Stimulated activated CD4-positive, alpha-beta T cell treated with anti-CD3 and anti-CD28 coated beads, TNF-alpha, amount 100 ng/mL, for 1 hour (primary cell): ENCODE measurements around the gene MYCT1.

ENCODE experiments used
- DNase-seq, 3 donors: peaks; one replicate each; pipeline ENCODE4 v3.0.0-alpha.2; 2020; ENCODE audit warnings: low read depth in 3 of 3, low spot score in 1 of 3

Gene MYCT1

GRCh38 chr6:152721956-152722355 lies 24.3 kb downstream of the MYCT1 start:
- no peak for DNase-seq

- no peak for DNase-seq
Measured at GRCh38 chr6:152723398-152723797, 25.7 kb downstream of the MYCT1 start.

GRCh38 chr6:152726313-152726712 lies 28.6 kb downstream of the MYCT1 start:
- DNase-seq = no peak

DNA sequence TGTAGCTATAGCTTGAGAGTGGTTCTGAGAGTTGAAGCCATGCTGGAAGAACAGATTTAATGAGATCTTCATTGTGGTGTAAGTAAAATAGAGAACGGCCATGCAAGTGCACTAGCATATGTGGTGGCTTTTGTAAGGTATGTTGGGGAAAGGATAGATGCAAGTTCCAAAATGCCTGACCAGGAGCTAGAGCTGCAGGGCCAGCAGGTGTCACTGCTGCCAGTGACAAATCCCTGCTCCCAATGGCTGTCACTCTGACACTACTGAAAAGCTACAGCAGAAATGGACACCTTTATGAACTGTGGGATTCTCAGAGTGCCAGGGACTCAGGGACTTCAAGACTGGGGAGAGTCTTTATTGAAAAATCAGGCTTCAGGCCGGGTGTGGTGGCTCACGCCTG lies 29.8 kb downstream of the MYCT1 start:
- no peak for DNase-seq

- DNase-seq = no peak
Measured at GRCh38 chr6:152734630-152735029, 36.9 kb downstream of the MYCT1 start.

DNA sequence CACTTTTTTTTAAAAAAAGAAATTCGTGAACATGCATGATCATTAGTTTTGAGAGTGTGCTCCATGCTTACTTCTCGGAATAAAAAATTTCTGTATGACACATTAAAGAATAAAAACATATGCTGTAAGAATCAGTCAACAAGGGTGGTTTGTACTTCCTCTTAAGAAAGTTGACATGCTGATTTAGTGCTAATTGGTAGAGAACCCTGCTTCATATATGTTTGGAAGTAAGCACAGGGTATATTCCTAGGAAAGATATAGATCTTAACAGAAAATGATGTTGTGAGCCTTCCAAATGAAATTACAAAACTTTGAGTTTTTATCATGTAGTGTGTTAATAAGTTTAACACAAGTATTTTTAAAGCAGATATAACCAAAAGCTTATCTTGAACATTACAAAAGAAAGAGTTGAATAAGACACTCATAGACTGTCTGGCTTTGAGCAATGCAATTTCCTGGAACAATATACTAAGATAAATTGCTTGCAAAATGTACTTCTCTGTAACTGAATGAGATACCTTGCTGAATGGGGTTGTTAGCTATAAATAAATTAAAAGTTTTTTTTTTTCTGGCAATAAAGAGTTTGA lies 39.1 kb downstream of the MYCT1 start:
- DNase-seq = no peak

DNA sequence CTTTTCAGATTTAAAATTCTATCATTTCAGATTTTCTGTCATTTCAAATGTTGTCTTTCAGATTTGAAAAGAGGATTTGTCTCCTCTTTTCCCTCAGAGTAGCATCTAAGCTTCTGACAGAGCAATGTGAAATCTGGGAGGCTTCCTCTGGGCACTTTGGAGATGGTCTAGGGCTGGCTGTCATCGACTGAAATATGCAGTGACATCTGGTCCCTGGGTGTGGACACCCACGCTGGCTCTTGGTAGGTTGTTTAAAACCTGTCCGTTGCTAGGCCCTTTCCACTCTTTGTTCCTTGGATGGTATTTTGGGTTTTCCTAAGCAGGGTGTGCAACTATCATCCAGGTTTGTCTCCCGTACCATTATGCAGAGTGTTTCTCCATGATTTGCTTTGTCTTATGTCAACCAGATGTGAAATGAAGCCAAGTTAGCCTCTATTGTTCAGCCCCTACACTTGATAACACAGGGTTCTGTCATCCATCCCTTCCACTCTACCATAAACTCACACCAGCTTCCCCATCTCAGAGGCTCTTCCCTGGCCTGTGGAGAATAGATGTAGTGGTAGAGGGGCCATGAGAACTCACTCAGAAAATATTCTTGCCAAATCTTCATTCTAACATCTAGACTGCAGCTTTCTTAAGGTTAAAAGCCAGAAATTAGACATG lies 47.9 kb downstream of the MYCT1 start:
- no peak for DNase-seq

DNA sequence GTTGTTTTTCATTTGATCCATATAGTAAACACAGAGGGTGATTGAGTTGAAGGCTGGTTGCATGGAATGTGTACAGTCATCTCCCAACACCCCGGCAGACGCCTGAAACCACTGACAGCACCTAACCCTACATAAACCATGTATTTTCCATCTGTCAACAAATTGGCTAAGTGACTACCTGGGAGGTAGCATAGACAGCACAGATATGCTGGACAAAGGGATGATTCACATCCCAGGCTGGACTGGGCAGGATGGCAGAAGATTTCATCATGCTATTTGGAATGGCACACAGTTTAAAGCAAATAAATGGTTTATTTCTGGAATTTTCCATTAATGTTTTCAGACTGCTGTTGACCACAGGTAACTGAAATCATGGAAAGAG lies 48.5 kb downstream of the MYCT1 start:
- no peak for DNase-seq

DNA sequence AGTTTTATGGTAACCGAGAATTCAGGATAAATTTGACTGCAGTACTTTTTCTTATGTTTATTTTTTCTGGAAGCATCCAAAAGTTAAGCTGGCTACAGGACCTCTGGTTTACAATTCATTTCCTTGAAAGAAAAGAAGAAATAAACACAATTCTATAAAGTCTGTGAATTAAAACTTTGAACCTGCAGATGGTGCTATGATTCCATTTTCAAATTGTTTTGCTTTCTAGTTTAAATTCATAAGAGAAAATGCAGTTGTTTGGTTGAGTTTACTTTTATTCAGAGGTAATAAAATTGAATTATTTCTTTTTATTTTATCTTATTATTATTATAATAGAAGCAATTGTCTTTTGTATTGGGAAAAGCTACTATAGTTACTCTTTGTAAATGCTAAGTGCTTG lies 51.1 kb downstream of the MYCT1 start:
- no peak for DNase-seq

DNA sequence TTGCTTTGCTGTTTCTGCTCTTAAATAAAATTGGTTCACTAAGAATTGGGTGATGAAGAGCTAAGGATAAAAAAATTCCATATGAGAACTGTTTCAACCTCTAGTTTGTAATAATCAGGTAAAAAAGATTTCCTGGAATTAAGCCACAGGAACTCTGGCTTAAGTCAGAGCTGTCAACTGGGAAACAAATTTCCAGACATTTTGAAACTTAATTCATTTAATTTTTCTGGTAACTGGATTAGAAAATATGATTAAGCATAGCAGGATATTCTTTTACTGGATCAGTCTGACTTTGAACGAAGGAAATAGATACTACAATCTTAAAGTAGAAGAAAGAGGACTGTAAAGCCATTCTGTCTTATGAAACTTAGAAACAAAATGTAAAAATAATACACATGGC lies 51.6 kb downstream of the MYCT1 start:
- no peak for DNase-seq

DNA sequence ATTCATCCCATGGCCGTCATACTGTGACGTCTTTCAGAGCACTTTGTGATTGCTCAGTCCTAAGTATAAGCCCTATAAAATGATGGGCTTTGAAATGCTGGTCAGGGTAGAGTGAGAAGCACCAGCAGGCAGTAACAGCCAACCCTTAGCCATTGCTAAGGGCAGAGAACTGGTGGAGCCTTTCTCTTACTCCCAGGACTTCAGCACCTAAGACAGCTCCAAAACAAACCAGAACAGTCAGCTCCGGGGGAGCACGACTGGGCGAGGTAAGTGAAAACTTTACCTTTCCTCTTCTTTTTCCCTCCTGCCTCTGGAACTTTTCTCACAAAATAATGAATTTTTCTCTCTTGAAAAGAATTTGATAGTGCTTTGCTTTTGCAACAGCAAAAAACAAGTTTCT lies 53.0 kb downstream of the MYCT1 start, which contains the start of gene VIP:
Gene VIP, plus strand, starts transcription at position 104 of the 400 bp plus-strand sequence. CDS start 1,381 bp downstream, outside the sequence.
- DNase-seq = no peak

DNA sequence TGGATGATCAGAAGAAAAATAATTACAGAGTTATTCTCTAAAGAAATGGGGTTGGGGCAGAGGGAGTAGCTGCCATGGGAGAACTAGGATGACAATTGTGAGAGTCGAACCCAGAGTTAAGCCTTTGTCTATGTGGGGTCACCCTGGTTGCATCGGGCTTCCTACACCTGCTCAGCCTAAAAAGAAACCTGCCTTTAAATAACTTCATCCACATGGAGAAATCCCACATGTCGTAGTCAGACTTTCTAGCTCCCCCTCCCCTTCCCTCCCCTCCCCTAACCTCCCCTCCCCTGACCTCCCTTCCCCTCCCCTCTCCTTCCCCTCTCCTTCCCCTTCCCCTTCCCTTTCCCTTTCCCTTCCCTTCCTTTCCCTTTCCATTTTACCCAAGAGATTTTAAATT lies 67.6 kb downstream of the MYCT1 start:
- no peak for DNase-seq

- DNase-seq = no peak
Measured at GRCh38 chr6:152769159-152769558, 71.5 kb downstream of the MYCT1 start.

- DNase-seq = no peak
Measured at GRCh38 chr6:152769993-152770392, 72.3 kb downstream of the MYCT1 start.

DNA sequence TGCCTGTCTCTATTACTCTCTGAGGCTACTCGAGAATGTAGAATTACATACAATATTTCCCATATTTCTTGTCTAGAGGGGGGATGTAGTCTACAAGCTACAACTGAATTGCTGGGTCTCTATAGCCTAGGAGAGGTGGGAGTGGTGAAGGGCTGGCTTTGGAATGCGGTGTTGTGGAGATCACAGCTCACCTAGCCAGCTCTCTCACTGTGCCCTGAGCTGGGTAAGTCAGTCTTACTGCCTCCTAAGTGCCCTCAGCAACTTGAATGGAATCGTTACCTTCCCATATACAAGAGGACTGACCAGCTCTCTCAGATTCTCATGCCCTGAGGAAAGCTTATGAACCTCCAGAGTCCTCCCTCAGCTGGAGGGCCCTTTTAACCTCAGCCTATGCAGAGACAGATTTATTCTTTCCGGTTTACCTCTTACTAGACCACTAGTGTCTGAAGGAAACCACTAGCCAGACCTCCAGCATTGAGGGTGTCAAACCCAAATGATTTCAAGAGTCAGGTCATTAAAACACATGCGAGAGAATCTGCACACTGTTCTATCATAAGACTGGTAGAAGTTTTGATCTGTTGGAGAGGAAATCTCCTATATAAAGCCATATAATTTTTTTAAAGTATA lies 73.5 kb downstream of the MYCT1 start:
- DNase-seq = no peak
